Stomach (tissue), 9 donors: ENCODE results near the gene GPC5. TPM values are rescaled to one million over a fixed set of nuclear protein-coding genes. Genes with fewer than 3 reads are reported as not detected.

Experiments
- DNase-seq, 2 donors: peaks; one replicate each; pipeline versions ENCODE4 v3.0.0 to v3.0.0-alpha.2; 2013 to 2019
- H3K27ac ChIP-seq, 5 donors: fragments of 200-600 bp in 4 of 5; sonication (generic) in 4 of 5; one replicate each; pipeline ENCODE4 v1.5.1; 2013 to 2019; ENCODE audit warnings: mild to moderate bottlenecking in 1 of 5, moderate library complexity in 1 of 5
- H3K27me3 ChIP-seq, 3 donors: fragments of 200-600 bp; sonication (generic); one replicate each; pipeline ENCODE4 v1.5.1; 2017 to 2019; ENCODE audit warnings: mixed run types in 1 of 3
- H3K36me3 ChIP-seq, 4 donors: fragments of 200-600 bp; sonication (generic); 1 replicate in 3 of 4; 2 replicates in 1 of 4; pipeline ENCODE4 v1.5.1; 2016 to 2019
- H3K4me1 ChIP-seq, 4 donors: fragments of 200-600 bp; sonication (generic); one replicate each; pipeline ENCODE4 v1.5.1; 2016 to 2019
- H3K4me3 ChIP-seq, 4 donors: fragments of 200-600 bp; sonication (generic) in 3 of 4; one replicate each; pipeline ENCODE4 v1.5.1; 2016 to 2019; ENCODE audit warnings: mild to moderate bottlenecking in 1 of 4
- H3K9me3 ChIP-seq, 4 donors: fragments of 200-600 bp; sonication (generic); one replicate each; pipeline ENCODE4 v1.5.1; 2016 to 2019
- CTCF ChIP-seq, 7 experiments: fragments of 450-650 bp in 4 of 7; fragments of 200-600 bp in 3 of 7; sonication (generic) in 3 of 7; IDR thresholded peaks; one replicate each; pipeline ENCODE4 v1.5.1; 2016 to 2019; ENCODE audit warnings: antibody characterized with exemption in 7 of 7, control low read depth in 2 of 7, mild to moderate bottlenecking in 1 of 7
- EP300 ChIP-seq: sonication (generic); formaldehyde crosslinking; IDR thresholded peaks from one replicate; pipeline ENCODE4 v1.6.1; 2017; ENCODE audit warnings: antibody characterized with exemption
- POLR2A ChIP-seq, 4 donors: fragments of 450-650 bp; IDR thresholded peaks; one replicate each; pipeline ENCODE4 v1.6.1; 2016; ENCODE audit warnings: antibody characterized with exemption in 4 of 4, control low read depth in 2 of 4, mild to moderate bottlenecking in 1 of 4, moderate library complexity in 1 of 4
- POLR2AphosphoS5 ChIP-seq, 3 donors: sonication (generic); formaldehyde crosslinking; IDR thresholded peaks; one replicate each; pipeline ENCODE4 v1.6.1; 2016; ENCODE audit warnings: antibody characterized with exemption in 3 of 3
- WGBS, 5 donors: extraction: QIAGEN DNeasy Blood & Tissue Kit in 3 of 5; methylation state at CpG; one replicate each; pipeline versions ENCODE4 v1.1.5 to v1.1.7; 2013 to 2018; 5-methylcytosine and 5-hydroxymethylcytosine counted together
- intact Hi-C: fragments of 100-400 bp; cut with DNase I; formaldehyde crosslinking; loops from one replicate; pipeline ENCODE4 v1.15.1; 2023; ENCODE audit warnings: low total_unique reads
- polyA plus RNA-seq, 3 donors: library from polyadenylated mRNA; stranded (reverse); fragments of 200-250 nt; gene quantifications; one replicate each; pipeline ENCODE4 v1.2.3, GENCODE V29; 2013
- total RNA-seq, 5 donors: library from RNA; depleted of rRNA; stranded (reverse); fragments of >200 nt; gene quantifications; one replicate each; pipeline versions ENCODE4 v1.1.0 to v1.2.3, GENCODE V29; 2014 to 2016
- donor health status: healthy with polysubstance abuse.
- donor health status: Bipolar disorder and iron deficiency.
- donor health status: healthy.

The GPC5 gene
- total and polyA plus RNA-seq, 8 donors: 0.87 to 2.8 TPM; not detected in 6

DNA sequence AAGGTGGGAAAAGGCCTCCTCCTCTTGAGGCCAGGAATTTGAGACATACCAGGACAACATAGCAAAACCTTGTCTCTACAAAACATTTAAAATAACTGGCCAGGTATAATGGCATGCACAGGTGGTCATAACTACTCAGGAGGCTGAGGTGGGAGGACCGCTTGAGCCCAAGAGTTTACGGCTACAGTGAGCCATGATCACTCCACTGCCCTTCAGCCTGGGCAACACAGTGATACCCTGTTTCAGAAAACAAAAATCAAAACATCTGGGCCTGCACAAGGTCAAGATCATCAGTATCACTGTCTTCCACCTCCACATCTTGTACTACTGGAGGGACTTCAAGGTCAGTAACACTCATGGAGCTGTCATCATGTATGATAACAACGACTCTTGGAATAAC is 1085.5 kb downstream of the GPC5 start:
- DNase-seq: no peak
- no peaks in the 10 kb centered on the region for H3K36me3 ChIP-seq
- WGBS, 5 donors: 86 to 93% (median 90%) methylated on average over 3 of the region's 3 CpGs
- no peak overlapping the region for H3K27ac ChIP-seq
- H3K9me3 ChIP-seq: peaks cover 0 to 2% (median 0%) of the 10 kb centered on the region in 4 donors
- TF ChIP-seq POLR2A (IDR thresholded peaks at IDR 0.05) (no peak), CTCF (IDR thresholded peaks at IDR 0.05) (no peak), EP300 (no peak), POLR2AphosphoS5 (IDR thresholded peaks at IDR 0.05) (no peak)
- intact Hi-C loops: no loop called here
- no peaks in the 10 kb centered on the region for H3K27me3 ChIP-seq
- no peaks in the 10 kb centered on the region for H3K4me1 ChIP-seq
- H3K4me3 ChIP-seq: no peak overlapping the region

DNA sequence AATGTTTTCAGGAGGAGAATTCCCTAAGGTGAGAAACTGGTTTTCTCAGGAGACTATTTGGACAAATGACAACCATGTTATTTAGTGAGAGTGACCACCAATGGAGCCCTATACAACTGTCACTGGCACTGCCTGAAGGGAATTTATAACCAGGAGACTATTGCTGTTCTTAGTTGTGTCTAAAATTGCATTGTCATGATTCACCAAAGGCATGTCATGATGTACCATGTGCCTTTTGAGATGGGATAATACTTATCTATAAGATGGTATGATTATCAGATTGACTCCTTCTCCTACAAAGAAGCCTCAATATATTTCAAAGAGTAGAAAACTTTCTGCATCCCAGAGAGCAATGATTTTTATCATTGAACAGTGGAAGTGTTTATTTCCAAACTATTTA is 1088.8 kb downstream of the GPC5 start:
- Histone ChIP-seq H3K4me1 (no peaks in the 10 kb centered on the region), H3K27ac (no peak overlapping the region), H3K27me3 (no peaks in the 10 kb centered on the region), H3K4me3 (no peak overlapping the region), H3K9me3 (no peaks in the 10 kb centered on the region), H3K36me3 (no peaks in the 10 kb centered on the region)
- intact Hi-C loops: no loop called here
- TF ChIP-seq EP300 (no peak), POLR2A (IDR thresholded peaks at IDR 0.05) (no peak), POLR2AphosphoS5 (IDR thresholded peaks at IDR 0.05) (no peak), CTCF (IDR thresholded peaks at IDR 0.05) (no peak)
- no peak for DNase-seq

- Histone ChIP-seq H3K27ac (no peak overlapping the region), H3K9me3 (no peaks in the 10 kb centered on the region), H3K27me3 (no peaks in the 10 kb centered on the region), H3K4me1 (no peaks in the 10 kb centered on the region), H3K36me3 (no peaks in the 10 kb centered on the region), H3K4me3 (no peak overlapping the region)
- 83 to 92% (median 88%) methylated on average over 7 of the region's 7 CpGs for WGBS, 5 donors
- TF ChIP-seq EP300 (no peak), POLR2AphosphoS5 (IDR thresholded peaks at IDR 0.05) (no peak), POLR2A (IDR thresholded peaks at IDR 0.05) (no peak), CTCF (IDR thresholded peaks at IDR 0.05) (no peak)
- intact Hi-C loops: no loop called here
- DNase-seq: no peak
Observed at GRCh38 chr13:92488249-92488852, 1089.9 kb downstream of the GPC5 start.

DNA sequence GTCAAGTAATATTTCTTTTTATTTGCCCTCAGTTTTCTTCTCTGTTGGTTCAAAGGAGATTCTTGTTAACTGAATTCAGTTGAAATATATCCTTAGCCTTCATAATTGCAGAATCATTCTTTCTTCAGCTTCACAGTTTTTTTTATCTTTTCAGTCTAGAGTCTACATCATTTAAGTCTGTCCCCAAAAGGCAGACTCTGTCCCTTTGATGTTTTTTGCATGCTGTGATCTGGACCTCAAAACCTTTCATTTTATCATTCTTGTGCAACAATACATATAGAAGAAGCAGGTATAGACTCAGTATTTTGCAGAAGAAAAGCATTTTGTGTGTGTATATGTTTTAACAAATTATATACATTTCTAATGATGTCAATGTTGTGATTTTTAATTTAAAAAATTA is 1093.4 kb downstream of the GPC5 start:
- no peak for DNase-seq
- Histone ChIP-seq H3K27me3 (no peaks in the 10 kb centered on the region), H3K36me3 (no peaks in the 10 kb centered on the region), H3K9me3 (peaks cover 0 to 5% (median 0%) of the 10 kb centered on the region in 4 donors), H3K4me3 (no peak overlapping the region), H3K4me1 (no peaks in the 10 kb centered on the region), H3K27ac (no peak overlapping the region)
- intact Hi-C loops: no loop called here
- no peak for TF ChIP-seq POLR2A (IDR thresholded peaks at IDR 0.05)
- no peak for TF ChIP-seq CTCF (IDR thresholded peaks at IDR 0.05)
- no peak for TF ChIP-seq POLR2AphosphoS5 (IDR thresholded peaks at IDR 0.05)
- no peak for TF ChIP-seq EP300
